Astrocyte of the cerebellum (primary cell): ENCODE measurements around the gene KRTDAP.
A peak's percentile ranks its signal among the peaks of the same experiment; 100 is the strongest.

Experiments used
- DNase-seq: peaks from one replicate; pipeline ENCODE4 v3.0.0-alpha.2; 2011; ENCODE audit warnings: low read depth
- H3K4me3 ChIP-seq: 2 replicates; pipeline ENCODE4 v1.5.1; 2011; ENCODE audit warnings: mild to moderate bottlenecking, low read depth, low read length, moderate library complexity
- CTCF ChIP-seq: IDR thresholded peaks from 2 replicates; pipeline ENCODE4 v1.5.1; 2012; ENCODE audit warnings: low read length, low read depth, moderate library complexity, mild to moderate bottlenecking; ENCODE audit errors: missing control alignments
- in situ Hi-C: cut with HindIII; loops from 2 replicates; pipeline ENCODE4 v1.10.0; 2017; ENCODE audit warnings: low sequenced_read_pairs

The KRTDAP gene

GRCh38 chr19:35513628-35514281, 23.5 kb upstream of the KRTDAP start, which contains the start of gene DMKN:
DMKN (minus strand) TSS chr19:35513649; CDS start chr19:35513475, 174 bp downstream.
- TF ChIP-seq CTCF = no peak
- no peak within 1 kb of the TSS for H3K4me3 ChIP-seq
- DNase-seq = no peak
- in situ Hi-C loops = no loop called here

- in situ Hi-C loops = no loop called here
These were observed 22.8 kb upstream of the KRTDAP start for GRCh38 chr19:35512831-35513627.

GRCh38 chr19:35511337-35511736, 21.1 kb upstream of the KRTDAP start:
- in situ Hi-C loops = no loop called here
- H3K4me3 ChIP-seq = no peak overlapping the region
- no peak for DNase-seq
- TF ChIP-seq CTCF = no peak

More at GRCh38 chr19:35512831-35513627, 22.8 kb upstream of the KRTDAP start:
- no peak for TF ChIP-seq CTCF
- H3K4me3 ChIP-seq = no peak overlapping the region
- no peak for DNase-seq

GRCh38 chr19:35510626-35510964, 20.3 kb upstream of the KRTDAP start:
- in situ Hi-C loops = no loop called here
- DNase-seq = no peak
- no peak for TF ChIP-seq CTCF
- H3K4me3 ChIP-seq = no peak overlapping the region

- in situ Hi-C loops = loop anchor here (5.0 kb wide), 1 partner anchor 158 kb away; no protein-coding TSS in a partner anchor
- no peak for DNase-seq
- TF ChIP-seq CTCF = peak; percentile 85
- H3K4me3 ChIP-seq = peak overlapping the region; percentile 13
These were observed 19.8 kb upstream of the KRTDAP start for GRCh38 chr19:35509861-35510625.

GRCh38 chr19:35509018-35509652, 18.9 kb upstream of the KRTDAP start:
- no peak for TF ChIP-seq CTCF
- H3K4me3 ChIP-seq = no peak overlapping the region
- in situ Hi-C loops = loop anchor here (5.0 kb wide), 1 partner anchor 157 kb away; no protein-coding TSS in a partner anchor
- DNase-seq = no peak
